Measurements from ENCODE around the gene HLTF.

- TF ChIP-seq CTCF (IDR thresholded peaks at IDR 0.05): no peak
- no peak for TF ChIP-seq POLR2AphosphoS5 (IDR thresholded peaks at IDR 0.05)
- TF ChIP-seq POLR2A (IDR thresholded peaks at IDR 0.05): no peak
Measured at GRCh38 chr3:149020196-149020838, 66.0 kb downstream of the HLTF start.
